ENCODE data around the gene SURF1.

DNA sequence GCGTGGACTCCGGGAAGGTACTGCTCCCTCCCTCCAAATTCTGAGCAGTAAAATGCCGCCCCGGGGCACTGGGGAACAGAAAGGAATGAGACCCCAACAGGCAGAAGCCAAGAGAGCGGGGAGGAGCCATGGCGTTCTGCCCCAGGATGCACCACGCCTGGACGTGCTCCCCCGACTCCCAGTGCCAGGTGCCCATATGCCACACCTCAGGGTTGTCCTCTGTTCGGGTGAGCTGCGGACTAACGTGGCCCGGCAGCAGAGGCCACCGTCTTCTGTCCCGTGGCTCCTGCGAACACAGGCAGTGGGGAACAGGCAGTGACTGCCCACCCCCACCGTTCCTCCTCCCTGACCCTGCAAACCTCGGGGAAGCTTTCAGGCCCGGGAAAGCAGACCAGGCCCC is 25.1 kb downstream of the SURF1 start:
- TF ChIP-seq EP300 (IDR thresholded peaks at IDR 0.05; ENCODE audit: borderline replicate concordance in 1 of 2, control insufficient read depth in 1 of 2, low read depth in 2 of 2, low read length in 2 of 2), result no peak
- TF ChIP-seq MYC (IDR thresholded peaks at IDR 0.05; ENCODE audit: insufficient read depth, insufficient read length, insufficient replicate concordance, low read length, severe bottlenecking), result no peak
- TF ChIP-seq, protein P1, sequence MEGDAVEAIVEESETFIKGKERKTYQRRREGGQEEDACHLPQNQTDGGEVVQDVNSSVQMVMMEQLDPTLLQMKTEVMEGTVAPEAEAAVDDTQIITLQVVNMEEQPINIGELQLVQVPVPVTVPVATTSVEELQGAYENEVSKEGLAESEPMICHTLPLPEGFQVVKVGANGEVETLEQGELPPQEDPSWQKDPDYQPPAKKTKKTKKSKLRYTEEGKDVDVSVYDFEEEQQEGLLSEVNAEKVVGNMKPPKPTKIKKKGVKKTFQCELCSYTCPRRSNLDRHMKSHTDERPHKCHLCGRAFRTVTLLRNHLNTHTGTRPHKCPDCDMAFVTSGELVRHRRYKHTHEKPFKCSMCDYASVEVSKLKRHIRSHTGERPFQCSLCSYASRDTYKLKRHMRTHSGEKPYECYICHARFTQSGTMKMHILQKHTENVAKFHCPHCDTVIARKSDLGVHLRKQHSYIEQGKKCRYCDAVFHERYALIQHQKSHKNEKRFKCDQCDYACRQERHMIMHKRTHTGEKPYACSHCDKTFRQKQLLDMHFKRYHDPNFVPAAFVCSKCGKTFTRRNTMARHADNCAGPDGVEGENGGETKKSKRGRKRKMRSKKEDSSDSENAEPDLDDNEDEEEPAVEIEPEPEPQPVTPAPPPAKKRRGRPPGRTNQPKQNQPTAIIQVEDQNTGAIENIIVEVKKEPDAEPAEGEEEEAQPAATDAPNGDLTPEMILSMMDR (IDR thresholded peaks at IDR 0.05 in 2 of 3, conservative IDR thresholded peaks at IDR 0.05 in 1 of 3; ENCODE audit: control insufficient read depth in 2 of 3, extremely low read depth in 1 of 3, insufficient read depth in 1 of 3, low read depth in 3 of 3, low read length in 3 of 3), result no peak
- no peak for TF ChIP-seq FOXM1 (IDR thresholded peaks at IDR 0.05; ENCODE audit: low read depth, low read length)
- no peak for TF ChIP-seq SREBF2 (IDR thresholded peaks at IDR 0.05; ENCODE audit: low read length)
- TF ChIP-seq TAF1 (IDR thresholded peaks at IDR 0.05; ENCODE audit: borderline replicate concordance, low read depth, low read length), result no peak
- TF ChIP-seq RAD21 (IDR thresholded peaks at IDR 0.05; ENCODE audit: insufficient read depth, low read depth, low read length), result no peak
- TF ChIP-seq EZH2 (IDR thresholded peaks at IDR 0.05; ENCODE audit: borderline replicate concordance, control insufficient read depth, low read depth, low read length), result no peak
- no peak for TF ChIP-seq RCOR1 (conservative IDR thresholded peaks at IDR 0.05; ENCODE audit: low read depth, low read length)
- peak; percentile 26 for TF ChIP-seq POLR2A (IDR thresholded peaks at IDR 0.05; ENCODE audit: low read depth, low read length)
